Upper lobe of left lung (tissue), 6 donors: ENCODE measurements around the gene ABHD4. TPM values are rescaled to one million over a fixed set of nuclear protein-coding genes. Genes with fewer than 3 reads are reported as not detected.
A peak's percentile ranks its signal among the peaks of the same experiment; 100 is the strongest.

Experiments
- ATAC-seq, 2 donors: fragments of 200-7000 bp; cut with Tn5 transposase; one replicate each; pipeline ENCODE4 v1.9.1; 2022; ENCODE audit warnings: mild to moderate bottlenecking in 2 of 2, moderate library complexity in 2 of 2; ENCODE audit not compliant: low FRiP score in 2 of 2
- DNase-seq, 2 donors: peaks; one replicate each; pipeline ENCODE4 v3.0.0-alpha.2; 2019 to 2020
- H3K27ac ChIP-seq, 4 donors: fragments of 200-600 bp; sonication (generic); one replicate each; pipeline ENCODE4 v1.5.1; 2016 to 2019
- H3K27me3 ChIP-seq, 4 donors: fragments of 200-600 bp; sonication (generic); one replicate each; pipeline ENCODE4 v1.5.1; 2017 to 2019
- H3K36me3 ChIP-seq, 4 donors: fragments of 200-600 bp; sonication (generic); one replicate each; pipeline ENCODE4 v1.5.1; 2016 to 2019
- H3K4me1 ChIP-seq, 4 donors: fragments of 200-600 bp; sonication (generic); one replicate each; pipeline ENCODE4 v1.5.1; 2018 to 2019
- H3K4me3 ChIP-seq, 4 donors: fragments of 200-600 bp; sonication (generic); one replicate each; pipeline ENCODE4 v1.5.1; 2017 to 2019; ENCODE audit warnings: mild to moderate bottlenecking in 2 of 4, moderate library complexity in 1 of 4
- H3K9me3 ChIP-seq, 4 donors: fragments of 200-600 bp; sonication (generic); one replicate each; pipeline ENCODE4 v1.5.1; 2018 to 2019
- CTCF ChIP-seq, 6 experiments: fragments of 450-650 bp in 4 of 6; fragments of 200-600 bp in 2 of 6; sonication (generic) in 2 of 6; IDR thresholded peaks; one replicate each; pipeline ENCODE4 v1.5.1; 2016 to 2019; ENCODE audit warnings: antibody characterized with exemption in 6 of 6
- EP300 ChIP-seq, 4 donors: sonication (generic); formaldehyde crosslinking; IDR thresholded peaks; one replicate each; pipeline ENCODE4 v1.5.1; 2017; ENCODE audit warnings: antibody characterized with exemption in 4 of 4, control low read depth in 2 of 4
- POLR2A ChIP-seq, 4 donors: fragments of 450-650 bp; IDR thresholded peaks; one replicate each; pipeline ENCODE4 v1.5.1; 2016 to 2017; ENCODE audit warnings: antibody characterized with exemption in 4 of 4, mild to moderate bottlenecking in 2 of 4
- POLR2AphosphoS5 ChIP-seq, 2 donors: sonication (generic); formaldehyde crosslinking; IDR thresholded peaks; one replicate each; pipeline ENCODE4 v1.5.1; 2017; ENCODE audit warnings: antibody characterized with exemption in 2 of 2
- WGBS, 2 donors: methylation state at CpG; one replicate each; pipeline ENCODE4 v1.1.5; 2017 to 2018; 5-methylcytosine and 5-hydroxymethylcytosine counted together
- total RNA-seq, 6 donors: library from RNA; depleted of rRNA in 4 of 6; stranded (reverse); fragments of >200 nt in 4 of 6; gene quantifications; one replicate each; pipeline versions ENCODE4 v1.1.0 to v1.2.1, GENCODE V29; 2016 to 2021
- donor health status: DM: no; HTN: no; CAD: no; lungs with moderate emphysema.
- donor health status: DM: no; HTN: yes; CAD: no; lungs with severe emphysema.

ABHD4 gene
- total RNA-seq, 6 donors from 2014 or later: 20.1 to 31.3 (median 26.1) TPM

- no peaks in the 10 kb centered on the region for H3K27me3 ChIP-seq
- TF ChIP-seq POLR2A (IDR thresholded peaks at IDR 0.05) (no peak), CTCF (IDR thresholded peaks at IDR 0.05) (peak in 3 of 6 experiments; percentile 4 to 12 (median 6))
- 84 to 88% methylated on average over 23 to 25 of the region's 25 CpGs for WGBS, 2 donors
- H3K4me1 ChIP-seq: peaks cover 52 to 68% (median 63%) of the 10 kb centered on the region in 4 donors
- H3K36me3 ChIP-seq: peaks cover 0 to under 1% (median 0%) of the 10 kb centered on the region in 4 donors
- ATAC-seq (no peak), DNase-seq (peak in 1 of 2 donors; percentile 72)
- H3K9me3 ChIP-seq: no peaks in the 10 kb centered on the region
- no peak overlapping the region for H3K4me3 ChIP-seq
- peak overlapping the region; percentile 45 to 82 (median 54) for H3K27ac ChIP-seq
Observed at GRCh38 chr14:22558221-22558913, 39.7 kb upstream of the ABHD4 start.

- TF ChIP-seq CTCF (IDR thresholded peaks at IDR 0.05): no peak
- no peak for TF ChIP-seq EP300 (IDR thresholded peaks at IDR 0.05)
- TF ChIP-seq POLR2A (IDR thresholded peaks at IDR 0.05): no peak
- no peak for TF ChIP-seq POLR2AphosphoS5 (IDR thresholded peaks at IDR 0.05)
- DNase-seq (no peak), ATAC-seq (no peak)
- Histone ChIP-seq H3K9me3 (no peaks in the 10 kb centered on the region), H3K27me3 (no peaks in the 10 kb centered on the region), H3K36me3 (peaks cover 0 to 7% (median 4%) of the 10 kb centered on the region in 4 donors), H3K4me1 (peaks cover 52 to 68% (median 63%) of the 10 kb centered on the region in 4 donors), H3K4me3 (no peak overlapping the region), H3K27ac (peak overlapping the region; percentile 45 to 82 (median 54))
- 42 to 61% methylated on average over 1 of the region's 1 CpG for WGBS, 2 donors
Observed at GRCh38 chr14:22559041-22559440, 39.1 kb upstream of the ABHD4 start.

- peak overlapping the region; percentile 61 to 82 (median 70) for H3K27ac ChIP-seq
- peaks cover 7 to 20% (median 11%) of the 10 kb centered on the region in 4 donors for H3K36me3 ChIP-seq
- peak; percentile 15 to 80 for ATAC-seq
- H3K4me3 ChIP-seq: no peak overlapping the region
- peaks cover 59 to 69% (median 63%) of the 10 kb centered on the region in 4 donors for H3K4me1 ChIP-seq
- WGBS, 2 donors: 42 to 49% methylated on average over 13 of the region's 13 CpGs
- no peak for DNase-seq
- H3K9me3 ChIP-seq: no peaks in the 10 kb centered on the region
- TF ChIP-seq EP300 (IDR thresholded peaks at IDR 0.05) (peak in 1 of 4 donors; percentile 90), CTCF (IDR thresholded peaks at IDR 0.05) (no peak), POLR2AphosphoS5 (IDR thresholded peaks at IDR 0.05) (peak in 1 of 2 donors; percentile 33), POLR2A (IDR thresholded peaks at IDR 0.05) (no peak)
- H3K27me3 ChIP-seq: no peaks in the 10 kb centered on the region
Observed at GRCh38 chr14:22560662-22561365, 37.3 kb upstream of the ABHD4 start.

- no peak overlapping the region for H3K4me3 ChIP-seq
- H3K36me3 ChIP-seq: peaks cover 7 to 25% (median 11%) of the 10 kb centered on the region in 4 donors
- 41 to 42% methylated on average over 3 of the region's 3 CpGs for WGBS, 2 donors
- no peaks in the 10 kb centered on the region for H3K9me3 ChIP-seq
- ATAC-seq (no peak), DNase-seq (no peak)
- H3K27ac ChIP-seq: peak overlapping the region; percentile 50 to 82 (median 70)
- H3K27me3 ChIP-seq: no peaks in the 10 kb centered on the region
- peaks cover 54 to 69% (median 62%) of the 10 kb centered on the region in 4 donors for H3K4me1 ChIP-seq
- TF ChIP-seq POLR2AphosphoS5 (IDR thresholded peaks at IDR 0.05): no peak
- TF ChIP-seq EP300 (IDR thresholded peaks at IDR 0.05): no peak
- TF ChIP-seq CTCF (IDR thresholded peaks at IDR 0.05): no peak
Observed at GRCh38 chr14:22561366-22561660, 36.8 kb upstream of the ABHD4 start.
